Left ventricle myocardium inferior (tissue), 1 donor: Measurements from ENCODE around the gene AGAP1. TPM values are rescaled to one million over a fixed set of nuclear protein-coding genes. Genes with fewer than 3 reads are reported as not detected.

Source experiments
- DNase-seq: peaks from one replicate; pipeline ENCODE4 v3.0.0-alpha.2; 2020
- H3K27ac ChIP-seq: fragments of 200-600 bp; replicated peaks from 2 replicates; pipeline ENCODE4 v1.8.0; 2021
- H3K27me3 ChIP-seq: fragments of 200-600 bp; 2 replicates; pipeline ENCODE4 v1.8.0; 2021; ENCODE audit warnings: low read depth
- H3K36me3 ChIP-seq: fragments of 200-600 bp; 2 replicates; pipeline ENCODE4 v1.8.0; 2021
- H3K4me1 ChIP-seq: fragments of 200-600 bp; 2 replicates; pipeline ENCODE4 v1.8.0; 2021
- H3K4me3 ChIP-seq: fragments of 200-600 bp; 2 replicates; pipeline ENCODE4 v1.8.0; 2021; ENCODE audit warnings: mild to moderate bottlenecking, moderate library complexity
- H3K9me3 ChIP-seq: fragments of 200-600 bp; replicated peaks from 2 replicates; pipeline ENCODE4 v1.8.0; 2021
- CTCF ChIP-seq: fragments of 200-600 bp; IDR thresholded peaks from 2 replicates; pipeline ENCODE4 v1.8.0; 2021; ENCODE audit warnings: antibody characterized with exemption, mild to moderate bottlenecking, borderline replicate concordance
- intact Hi-C: fragments of 100-400 bp; cut with micrococcal nuclease; formaldehyde crosslinking; loops from one replicate; pipeline ENCODE4 v1.11.0; 2022
- total RNA-seq: library from RNA; stranded (reverse); fragmentation: NEBNext Ultra II Directional; extraction: Animal tissue kit (Norgen Biotek cat#: 25700); gene quantifications from one replicate; pipeline ENCODE4 v1.2.1, GENCODE V29; 2021
- donor health status: DM: no; HTN: yes; CAD: no; lungs with severe emphysema.

The AGAP1 gene
- total RNA-seq, 1 donor from 2014 or later, result 18.1 TPM

GRCh38 chr2:236113425-236113824 is 619.6 kb downstream of the AGAP1 start:
- H3K27me3 ChIP-seq, result no peaks in the 10 kb centered on the region
- no peaks in the 10 kb centered on the region for H3K9me3 ChIP-seq
- DNase-seq, result no peak

GRCh38 chr2:236113948-236114347 is 620.1 kb downstream of the AGAP1 start:
- Histone ChIP-seq H3K27me3 (no peaks in the 10 kb centered on the region), H3K9me3 (no peaks in the 10 kb centered on the region), H3K36me3 (no peaks in the 10 kb centered on the region), H3K4me1 (no peaks in the 10 kb centered on the region), H3K27ac (no peak overlapping the region), H3K4me3 (no peak overlapping the region)
- no peak for DNase-seq
- TF ChIP-seq CTCF, result no peak
- intact Hi-C loops, result no loop called here

More at GRCh38 chr2:236113425-236113824, 619.6 kb downstream of the AGAP1 start:
- Histone ChIP-seq H3K4me3 (no peak overlapping the region), H3K27ac (no peak overlapping the region), H3K4me1 (peaks cover 2% of the 10 kb centered on the region), H3K36me3 (no peaks in the 10 kb centered on the region)
- intact Hi-C loops, result no loop called here
- no peak for TF ChIP-seq CTCF

- Histone ChIP-seq H3K27me3 (no peaks in the 10 kb centered on the region), H3K9me3 (no peaks in the 10 kb centered on the region), H3K36me3 (no peaks in the 10 kb centered on the region), H3K4me1 (no peaks in the 10 kb centered on the region), H3K4me3 (no peak overlapping the region), H3K27ac (no peak overlapping the region)
- no peak for DNase-seq
- TF ChIP-seq CTCF, result no peak
- intact Hi-C loops, result no loop called here
Observed at GRCh38 chr2:236114959-236115358, 621.1 kb downstream of the AGAP1 start.

GRCh38 chr2:236117401-236117800 is 623.6 kb downstream of the AGAP1 start:
- intact Hi-C loops, result no loop called here
- no peak overlapping the region for H3K4me3 ChIP-seq

GRCh38 chr2:236117861-236118269 is 624.0 kb downstream of the AGAP1 start:
- intact Hi-C loops, result no loop called here
- TF ChIP-seq CTCF, result no peak

More at GRCh38 chr2:236117401-236117800, 623.6 kb downstream of the AGAP1 start:
- peaks cover 20% of the 10 kb centered on the region for H3K36me3 ChIP-seq
- no peaks in the 10 kb centered on the region for H3K4me1 ChIP-seq
- DNase-seq, result no peak
- H3K9me3 ChIP-seq, result no peaks in the 10 kb centered on the region
- no peak for TF ChIP-seq CTCF
- H3K27ac ChIP-seq, result no peak overlapping the region
- no peaks in the 10 kb centered on the region for H3K27me3 ChIP-seq

More at GRCh38 chr2:236117861-236118269, 624.0 kb downstream of the AGAP1 start:
- Histone ChIP-seq H3K27me3 (no peaks in the 10 kb centered on the region), H3K36me3 (peaks cover 21% of the 10 kb centered on the region), H3K27ac (no peak overlapping the region), H3K4me1 (no peaks in the 10 kb centered on the region), H3K4me3 (no peak overlapping the region), H3K9me3 (no peaks in the 10 kb centered on the region)
- no peak for DNase-seq
